Measurements from ENCODE around the gene SLFNL1.

DNA sequence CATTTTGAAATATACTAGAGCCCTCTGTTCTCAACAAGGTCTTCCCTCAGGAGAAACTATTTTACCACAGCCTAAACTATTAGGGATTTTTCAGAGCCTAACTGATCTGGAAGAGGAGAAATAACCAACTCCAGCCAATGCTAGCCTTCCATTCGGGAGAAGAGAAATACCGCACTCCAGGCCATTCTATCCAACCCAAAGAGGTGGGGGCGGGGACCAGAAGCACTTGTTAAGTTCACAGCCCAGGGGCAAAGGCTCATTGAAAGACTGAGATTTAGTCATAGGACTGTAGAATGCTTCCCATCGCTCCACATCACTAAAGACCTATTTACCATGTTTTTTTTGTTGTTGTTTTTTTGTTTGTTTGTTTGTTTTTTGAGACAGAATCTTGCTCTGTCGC lies 35.4 kb upstream of the SLFNL1 start:
- TF ChIP-seq CTCF (conservative IDR thresholded peaks at IDR 0.05; ENCODE audit: low read length) (no peak), EZH2phosphoT487 (IDR thresholded peaks at IDR 0.05; ENCODE audit: borderline replicate concordance) (no peak)
